ENCODE measurements around the gene ABLIM2. TPM values are rescaled to one million over a fixed set of nuclear protein-coding genes. Genes with fewer than 3 reads are reported as not detected.

ABLIM2 gene
- total and polyA plus RNA-seq, 10 of the 15 experiments (the other 5 are each of a cell fraction or from before 2014, with no cell fraction given) = 0.03 to 0.15 (median 0.05) TPM; not detected in 7

DNA sequence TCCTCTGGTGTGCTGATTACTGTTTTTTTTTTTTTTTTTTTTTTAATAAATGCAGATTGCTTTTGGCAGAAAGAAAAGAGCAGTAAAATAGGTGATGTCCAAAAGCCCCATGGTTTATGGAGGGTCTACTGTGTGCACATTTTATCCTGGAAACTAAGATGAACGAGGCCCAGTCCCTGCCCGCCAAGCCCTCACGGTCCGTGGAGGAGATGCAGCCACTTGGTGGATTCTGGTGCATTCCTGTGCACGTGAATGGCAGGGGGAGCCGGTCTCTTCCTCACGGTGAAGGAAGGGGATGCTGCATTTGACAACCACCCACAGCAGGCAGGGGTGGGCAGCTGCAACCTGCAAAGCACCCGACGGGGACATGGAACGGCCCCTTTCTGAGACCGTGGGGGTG, 118.8 kb downstream of the ABLIM2 start:
- Histone ChIP-seq H3K79me2 (ENCODE audit: control insufficient read depth, insufficient read depth, low read length) (no peaks in the 10 kb centered on the region), H3K27ac (ENCODE audit: control insufficient read depth, insufficient read depth) (no peak overlapping the region), H3K36me3 (ENCODE audit: control insufficient read depth in 2 of 2, insufficient read depth in 2 of 2, low read length in 1 of 2) (no peaks in the 10 kb centered on the region), H3K4me3 (no peak overlapping the region), H3K9ac (ENCODE audit: control insufficient read depth, insufficient read depth, low read length) (no peak overlapping the region), H2AFZ (ENCODE audit: control insufficient read depth, low read depth, low read length) (no peak overlapping the region), H4K20me1 (ENCODE audit: control insufficient read depth, insufficient read depth) (no peaks in the 10 kb centered on the region), H3K4me1 (ENCODE audit: control insufficient read depth, insufficient read depth, low read length) (peaks cover 4% of the 10 kb centered on the region; the same call in 1 of the 2 replicates), H3K27me3 (replicated peaks in 1 of 2; ENCODE audit: control insufficient read depth in 2 of 2, insufficient read depth in 2 of 2, low read length in 1 of 2) (no peaks in the 10 kb centered on the region; a peak in 2 of 4 replicates), H3K4me2 (ENCODE audit: control insufficient read depth, insufficient read depth) (no peak overlapping the region), H3K9me3 (replicated peaks; ENCODE audit: control insufficient read depth, insufficient read depth, low read length) (no peaks in the 10 kb centered on the region)
- no peak for TF ChIP-seq EZH2 (IDR thresholded peaks at IDR 0.05; ENCODE audit: borderline replicate concordance, control insufficient read depth, low read depth, low read length)
- TF ChIP-seq RELB (IDR thresholded peaks at IDR 0.05; ENCODE audit: low read depth) = no peak
- TF ChIP-seq NRF1 (conservative IDR thresholded peaks at IDR 0.05; ENCODE audit: low read depth, low read length) = no peak
- TF ChIP-seq CEBPZ (IDR thresholded peaks at IDR 0.05; ENCODE audit: low read depth, low read length) = no peak
- TF ChIP-seq POLR2A (IDR thresholded peaks at IDR 0.05; ENCODE audit: low read depth, low read length) = no peak
- no peak for TF ChIP-seq SIX5 (IDR thresholded peaks at IDR 0.05; ENCODE audit: low read depth, low read length, severe bottlenecking)
- no peak for TF ChIP-seq CTCF (IDR thresholded peaks at IDR 0.05 in 2 of 3, conservative IDR thresholded peaks at IDR 0.05 in 1 of 3; ENCODE audit: control insufficient read depth in 2 of 3, extremely low read depth in 1 of 3, insufficient read depth in 1 of 3, low read depth in 3 of 3, low read length in 3 of 3)
- TF ChIP-seq CEBPB (IDR thresholded peaks at IDR 0.05; ENCODE audit: borderline replicate concordance in 1 of 2, low read depth in 2 of 2, low read length in 2 of 2) = no peak
- TF ChIP-seq ZSCAN29 (IDR thresholded peaks at IDR 0.05) = no peak
- no peak for TF ChIP-seq FOXM1 (IDR thresholded peaks at IDR 0.05; ENCODE audit: low read depth, low read length)
- no peak for TF ChIP-seq BHLHE40 (IDR thresholded peaks at IDR 0.05; ENCODE audit: borderline replicate concordance in 1 of 2, low read depth in 2 of 2, low read length in 1 of 2)
- no peak for TF ChIP-seq SIN3A (IDR thresholded peaks at IDR 0.05; ENCODE audit: low read depth, low read length)
- in situ Hi-C loops (cut with MboI) = no loop called here
- ATAC-seq (no peak), DNase-seq (ENCODE audit: low read depth, low spot score) (no peak), FAIRE-seq (no peak)
- intact Hi-C loops (cut with micrococcal nuclease; ENCODE audit: unreplicated experiment) = no loop called here
- BruUV-seq (replicated peaks) = no TSS peak
- ChIA-PET POLR2A (no interaction called here), CTCF (no interaction called here), RAD21 (ENCODE audit: unreplicated experiment) (no interaction called here), SMC1A (ENCODE audit: uncharacterized antibody, unreplicated experiment) (no interaction called here)
- WGBS (ENCODE audit: insufficient coverage, insufficient replicate concordance, low lambda C conversion rate, missing lambda C conversion rate) = 29% methylated on average over 11 of the region's 11 CpGs
